DND-41 (cell line): Measurements from ENCODE around the gene TMPRSS15.

Experiments used
- ATAC-seq: fragments of 200-7000 bp; cut with Tn5 transposase; 3 replicates; pipeline ENCODE4 v1.9.1; 2021; ENCODE audit warnings: low read depth; ENCODE audit not compliant: insufficient read depth
- DNase-seq: peaks from one replicate; pipeline ENCODE4 v3.0.0-alpha.2; 2020
- H2AFZ ChIP-seq: 2 replicates; pipeline ENCODE4 v1.6.0; 2012; ENCODE audit warnings: low read depth, low read length
- H3K27ac ChIP-seq: 2 replicates; pipeline ENCODE4 v1.5.1; 2012; ENCODE audit warnings: low read length, inconsistent platforms
- H3K27me3 ChIP-seq: fragments of 200-600 bp; sonication (generic); 2 replicates; pipeline ENCODE4 v1.6.0; 2012; ENCODE audit warnings: low read length, mild to moderate bottlenecking, inconsistent platforms; ENCODE audit not compliant: insufficient read depth, poor library complexity
- H3K36me3 ChIP-seq: 2 replicates; pipeline ENCODE4 v1.5.1; 2012; ENCODE audit warnings: low read length, inconsistent platforms; ENCODE audit not compliant: insufficient read depth
- H3K4me1 ChIP-seq: 2 replicates; pipeline ENCODE4 v1.5.1; 2012; ENCODE audit warnings: mild to moderate bottlenecking, low read length; ENCODE audit not compliant: insufficient read depth
- H3K4me2 ChIP-seq: 2 replicates; pipeline ENCODE4 v1.6.0; 2012; ENCODE audit warnings: mild to moderate bottlenecking, moderate library complexity, low read length, inconsistent platforms; ENCODE audit not compliant: insufficient read depth
- H3K4me3 ChIP-seq, 2 experiments: fragments of 200-600 bp in 1 of 2; shearing (Covaris generic) in 1 of 2; 2 replicates each; pipeline ENCODE4 v1.5.1; 2012 to 2016; ENCODE audit warnings: inconsistent platforms in 2 of 2, low read length in 2 of 2, mild to moderate bottlenecking in 2 of 2, low read depth in 1 of 2, moderate library complexity in 1 of 2
- H3K79me2 ChIP-seq: 2 replicates; pipeline ENCODE4 v1.6.0; 2012; ENCODE audit warnings: low read length, inconsistent platforms; ENCODE audit not compliant: insufficient read depth
- H3K9ac ChIP-seq: 2 replicates; pipeline ENCODE4 v1.6.0; 2012; ENCODE audit warnings: low read depth, mild to moderate bottlenecking, inconsistent platforms, low read length, moderate library complexity
- H3K9me3 ChIP-seq: 2 replicates; pipeline ENCODE4 v1.5.1; 2012; ENCODE audit warnings: low read length, moderate library complexity, mild to moderate bottlenecking, inconsistent platforms; ENCODE audit not compliant: insufficient read depth, severe bottlenecking
- H4K20me1 ChIP-seq: 2 replicates; pipeline ENCODE4 v1.6.0; 2012; ENCODE audit warnings: low read length; ENCODE audit not compliant: insufficient read depth
- CTCF ChIP-seq: IDR thresholded peaks from 2 replicates; pipeline ENCODE4 v1.5.1; 2012; ENCODE audit warnings: borderline replicate concordance, low read length, moderate library complexity, mild to moderate bottlenecking; ENCODE audit not compliant: poor library complexity, severe bottlenecking; ENCODE audit errors: extremely low read depth
- EZH2 ChIP-seq: IDR thresholded peaks from 3 replicates; pipeline ENCODE4 v1.6.1; 2012; ENCODE audit warnings: borderline replicate concordance, low read depth, mild to moderate bottlenecking, moderate library complexity, low read length, inconsistent platforms; ENCODE audit not compliant: severe bottlenecking

Gene TMPRSS15

DNA sequence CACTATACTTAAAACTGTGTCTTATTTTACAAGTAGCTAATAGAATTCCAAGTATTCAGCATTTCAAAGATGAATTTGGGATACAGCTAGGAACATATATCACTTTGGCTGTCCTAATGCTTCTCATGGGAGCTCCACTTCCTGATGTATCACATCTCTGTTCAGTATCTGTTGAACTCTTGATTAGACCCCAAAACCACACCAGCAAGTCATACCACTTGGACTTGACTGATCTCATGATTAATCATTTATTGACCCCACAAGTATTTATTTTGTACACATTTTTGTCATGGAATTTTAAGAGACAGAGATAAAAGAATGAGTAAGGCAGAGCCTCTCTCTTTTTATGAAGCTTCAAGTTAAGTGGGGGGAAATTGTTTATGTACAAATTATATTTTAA lies 30.0 kb downstream of the TMPRSS15 start:
- no peak overlapping the region for H3K4me2 ChIP-seq
- TF ChIP-seq CTCF (no peak), EZH2 (no peak)
- H2AFZ ChIP-seq = no peak overlapping the region
- H3K4me1 ChIP-seq = no peaks in the 10 kb centered on the region
- no peak overlapping the region for H3K9ac ChIP-seq
- H4K20me1 ChIP-seq = no peaks in the 10 kb centered on the region
- no peaks in the 10 kb centered on the region for H3K79me2 ChIP-seq
- no peaks in the 10 kb centered on the region for H3K9me3 ChIP-seq
- DNase-seq (no peak), ATAC-seq (no peak)
- no peaks in the 10 kb centered on the region for H3K36me3 ChIP-seq
- no peak overlapping the region for H3K27ac ChIP-seq
- H3K4me3 ChIP-seq = no peak overlapping the region
- H3K27me3 ChIP-seq = no peaks in the 10 kb centered on the region

DNA sequence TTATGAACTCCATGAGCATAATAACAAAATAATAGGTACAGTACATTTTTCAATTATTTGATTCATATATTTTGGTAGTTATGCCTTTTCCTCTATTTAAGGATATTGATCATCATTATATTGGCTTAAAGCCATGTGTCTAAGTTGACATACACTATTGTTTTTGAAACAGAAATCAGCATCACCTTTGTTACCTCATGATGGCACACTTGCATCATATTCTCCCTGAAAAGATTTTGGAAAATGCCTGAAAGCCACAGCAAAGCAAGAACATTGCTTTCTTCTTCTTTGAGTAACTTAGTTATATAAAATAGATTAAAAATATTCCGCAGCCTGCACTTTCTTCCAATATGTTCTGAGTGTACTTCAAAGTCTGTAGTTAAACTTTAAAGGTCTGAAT lies 33.3 kb downstream of the TMPRSS15 start:
- TF ChIP-seq EZH2 = no peak
- TF ChIP-seq CTCF = no peak
- Histone ChIP-seq H3K4me1 (no peaks in the 10 kb centered on the region), H3K9ac (no peak overlapping the region), H3K79me2 (no peaks in the 10 kb centered on the region), H3K9me3 (no peaks in the 10 kb centered on the region), H3K4me2 (no peak overlapping the region), H2AFZ (no peak overlapping the region), H3K36me3 (no peaks in the 10 kb centered on the region), H3K4me3 (no peak overlapping the region), H3K27ac (no peak overlapping the region), H4K20me1 (no peaks in the 10 kb centered on the region), H3K27me3 (no peaks in the 10 kb centered on the region)
- no peak for ATAC-seq
- DNase-seq = no peak

DNA sequence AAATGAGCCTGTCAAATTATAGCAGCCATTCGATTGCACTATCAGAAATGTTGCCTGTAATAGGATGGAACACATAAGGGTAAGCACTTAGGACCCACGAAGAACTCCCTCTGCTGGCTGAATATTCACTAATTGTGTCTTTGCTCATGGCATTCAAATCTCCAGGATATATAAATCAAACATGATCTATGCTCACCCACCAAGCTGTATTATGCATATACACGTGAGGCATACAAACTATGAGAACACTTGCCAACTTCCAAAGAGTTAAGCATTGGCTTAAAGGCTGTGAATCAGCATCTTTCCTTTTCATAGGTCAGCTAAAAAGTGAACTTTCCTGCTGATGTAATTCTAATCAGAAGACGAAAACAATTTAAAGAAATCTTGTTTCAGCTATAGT lies 34.5 kb downstream of the TMPRSS15 start:
- no peaks in the 10 kb centered on the region for H4K20me1 ChIP-seq
- H3K9ac ChIP-seq = no peak overlapping the region
- no peak overlapping the region for H3K4me3 ChIP-seq
- H3K9me3 ChIP-seq = no peaks in the 10 kb centered on the region
- H3K36me3 ChIP-seq = no peaks in the 10 kb centered on the region
- no peak overlapping the region for H3K4me2 ChIP-seq
- no peak overlapping the region for H3K27ac ChIP-seq
- no peaks in the 10 kb centered on the region for H3K27me3 ChIP-seq
- no peak for TF ChIP-seq CTCF
- H2AFZ ChIP-seq = no peak overlapping the region
- DNase-seq (no peak), ATAC-seq (no peak)
- no peaks in the 10 kb centered on the region for H3K4me1 ChIP-seq
- no peaks in the 10 kb centered on the region for H3K79me2 ChIP-seq

GRCh38 chr21:18368205-18368604 lies 35.4 kb downstream of the TMPRSS15 start:
- no peaks in the 10 kb centered on the region for H4K20me1 ChIP-seq

More at GRCh38 chr21:18368205-18368604, 35.4 kb downstream of the TMPRSS15 start:
- Histone ChIP-seq H3K9ac (no peak overlapping the region), H3K79me2 (no peaks in the 10 kb centered on the region), H3K9me3 (no peaks in the 10 kb centered on the region), H3K36me3 (no peaks in the 10 kb centered on the region), H3K27me3 (no peaks in the 10 kb centered on the region), H3K4me1 (no peaks in the 10 kb centered on the region), H3K4me3 (no peak overlapping the region), H3K27ac (no peak overlapping the region), H3K4me2 (no peak overlapping the region), H2AFZ (no peak overlapping the region)
- TF ChIP-seq EZH2 (no peak), CTCF (no peak)
- ATAC-seq (no peak), DNase-seq (no peak)
